Activated CD4-positive, alpha-beta T cell treated with anti-CD3 and anti-CD28 coated beads, Interleukin-2, amount 10 ng/mL, durations not matched to agents 24 days and 14 days (primary cell): Measurements from ENCODE around the gene NAV3. TPM values are rescaled to one million over a fixed set of nuclear protein-coding genes. Genes with fewer than 3 reads are reported as not detected.

Experiments used
- DNase-seq: peaks from one replicate; pipeline ENCODE4 v3.0.0; 2022
- H3K27ac Mint-ChIP-seq: one replicate; pipeline ENCODE4 v1.8.0; 2022; ENCODE audit warnings: mild to moderate bottlenecking, mixed read lengths
- H3K27me3 Mint-ChIP-seq: one replicate; pipeline ENCODE4 v1.8.0; 2022; ENCODE audit warnings: mixed read lengths
- H3K36me3 Mint-ChIP-seq: one replicate; pipeline ENCODE4 v1.8.0; 2022; ENCODE audit warnings: low read depth, mild to moderate bottlenecking, mixed read lengths
- H3K4me1 Mint-ChIP-seq: one replicate; pipeline ENCODE4 v1.8.0; 2021; ENCODE audit warnings: mixed read lengths
- H3K4me3 Mint-ChIP-seq: one replicate; pipeline ENCODE4 v1.8.0; 2022; ENCODE audit warnings: mild to moderate bottlenecking, moderate library complexity, mixed read lengths
- H3K9me3 Mint-ChIP-seq: one replicate; pipeline ENCODE4 v1.8.0; 2021; ENCODE audit warnings: mixed read lengths
- intact Hi-C: fragments of 100-400 bp; cut with micrococcal nuclease; formaldehyde crosslinking; loops from one replicate; pipeline ENCODE4 v1.15.1; 2023
- total RNA-seq: library from RNA; stranded (reverse); gene quantifications from 2 replicates; pipeline ENCODE4 v1.2.3, GENCODE V29; 2022

The NAV3 gene
- total RNA-seq, 1 donor from 2014 or later: not detected

DNA sequence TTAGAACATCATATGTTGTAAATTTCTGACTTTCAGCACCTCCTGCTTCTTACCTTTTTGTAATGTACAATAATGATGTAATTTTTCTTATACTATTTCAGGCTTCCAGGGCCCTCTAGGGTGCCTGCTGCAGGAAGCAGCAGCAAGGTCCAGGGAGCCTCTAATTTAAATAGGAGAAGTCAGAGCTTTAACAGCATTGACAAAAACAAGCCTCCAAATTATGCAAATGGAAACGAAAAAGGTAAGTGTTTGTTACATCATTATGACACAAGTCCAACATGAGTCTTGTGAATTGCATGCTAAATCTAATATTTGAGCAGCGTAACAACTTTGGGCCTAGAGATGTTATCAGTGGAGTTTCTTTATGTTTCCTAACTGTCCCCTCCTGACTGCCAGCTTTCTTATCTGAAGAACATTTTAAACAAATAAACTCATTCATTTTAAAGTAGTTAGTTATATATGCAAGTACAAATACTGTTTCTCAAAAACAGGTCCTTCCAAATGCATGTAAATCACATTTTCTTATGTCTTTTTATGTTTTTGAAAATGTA lies 167.6 kb downstream of the NAV3 start:
- Mint-ChIP-seq H3K4me1 (no peaks in the 10 kb centered on the region), H3K9me3 (no peaks in the 10 kb centered on the region), H3K27ac (no peak overlapping the region), H3K36me3 (no peaks in the 10 kb centered on the region), H3K4me3 (no peak overlapping the region), H3K27me3 (no peaks in the 10 kb centered on the region)
- no peak for DNase-seq
- intact Hi-C loops: no loop called here

DNA sequence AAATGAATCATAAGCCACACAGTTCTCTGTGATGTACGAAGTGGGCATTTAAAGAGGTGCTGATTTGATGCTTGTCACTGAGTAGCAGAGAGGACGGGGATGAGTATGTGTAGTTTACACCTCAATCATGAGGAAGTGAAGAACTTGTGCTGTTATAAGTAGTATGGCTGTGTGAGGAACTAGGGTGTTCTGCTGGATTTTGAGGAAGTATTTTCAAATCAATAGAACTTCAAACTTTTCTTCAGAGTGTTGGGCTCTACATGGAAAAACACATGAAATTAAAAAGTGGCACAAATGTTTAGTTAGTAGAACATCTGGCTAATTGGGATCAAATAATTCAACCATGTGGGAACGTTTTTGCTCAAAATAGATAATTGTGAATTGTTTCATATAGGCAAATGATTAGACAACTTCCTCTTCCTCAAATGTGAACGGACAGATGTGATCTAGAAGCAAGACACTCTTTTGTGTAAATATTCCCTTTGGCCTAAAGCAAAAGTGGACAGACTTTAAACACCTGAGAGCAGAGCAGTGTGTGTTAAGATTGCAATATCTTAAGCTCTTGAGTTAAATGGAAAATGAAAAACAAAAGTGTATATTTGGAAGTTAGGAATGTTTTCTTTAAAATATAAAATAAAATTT lies 168.5 kb downstream of the NAV3 start:
- Mint-ChIP-seq H3K27ac (no peak overlapping the region), H3K4me1 (no peaks in the 10 kb centered on the region), H3K36me3 (no peaks in the 10 kb centered on the region), H3K4me3 (no peak overlapping the region), H3K9me3 (no peaks in the 10 kb centered on the region), H3K27me3 (no peaks in the 10 kb centered on the region)
- no peak for DNase-seq
- intact Hi-C loops: no loop called here

DNA sequence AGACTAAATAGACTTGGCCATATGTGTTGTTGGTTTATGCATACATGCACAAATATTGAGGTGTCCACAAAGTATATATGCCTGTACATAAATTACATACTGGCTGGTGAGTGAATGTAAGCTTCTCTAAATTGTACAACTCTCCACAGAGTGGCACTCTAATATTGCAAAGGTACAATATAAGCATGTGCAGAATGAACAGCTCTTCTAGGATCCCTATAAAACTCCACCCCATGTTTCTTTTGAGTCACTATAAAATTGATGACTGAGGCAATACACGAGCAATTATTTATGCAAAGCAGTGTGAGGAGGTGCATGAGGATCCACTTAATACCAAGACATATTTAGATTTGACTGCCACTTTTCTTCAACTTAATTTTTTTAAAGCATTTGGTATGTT lies 172.2 kb downstream of the NAV3 start:
- intact Hi-C loops: no loop called here
- no peaks in the 10 kb centered on the region for H3K9me3 Mint-ChIP-seq

DNA sequence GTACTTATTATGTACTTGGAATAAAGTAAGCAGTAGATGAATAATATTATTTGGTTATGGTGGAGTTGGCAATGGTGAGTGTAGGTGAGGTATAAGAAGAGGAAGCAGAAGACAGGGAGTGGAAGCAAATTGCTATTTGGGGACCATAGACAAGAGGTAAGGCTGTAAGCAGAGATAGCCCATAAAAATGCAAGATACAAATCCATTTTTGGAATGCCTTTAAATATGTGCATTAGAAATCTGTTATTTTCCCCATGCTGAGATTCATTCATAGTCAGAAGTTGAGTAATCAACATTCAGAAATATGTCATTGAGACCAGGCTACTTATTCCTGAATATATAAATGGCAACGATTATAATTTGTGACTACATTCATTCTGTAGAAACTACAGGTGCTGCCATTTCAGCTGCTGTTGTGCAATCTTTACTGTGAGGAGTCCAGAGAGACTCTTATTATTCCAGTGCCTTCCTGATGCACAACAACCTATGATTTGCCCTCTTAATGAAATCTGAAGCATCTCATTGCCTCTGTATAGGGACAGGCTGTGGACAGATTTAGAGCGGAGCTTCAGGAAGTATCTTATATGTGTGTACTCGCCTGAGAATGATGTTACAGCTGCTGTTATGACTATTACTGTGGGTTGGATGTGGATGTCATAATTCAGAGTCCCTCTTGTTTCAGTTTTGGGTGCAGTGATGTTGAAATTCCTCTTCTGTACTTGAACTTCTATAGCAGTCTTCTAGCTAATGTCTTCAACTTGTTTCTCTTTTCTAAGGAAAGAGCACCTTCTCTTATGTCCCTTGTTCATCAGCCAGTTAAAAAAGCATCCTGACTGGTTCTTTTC lies 173.8 kb downstream of the NAV3 start:
- Mint-ChIP-seq H3K9me3 (no peaks in the 10 kb centered on the region), H3K36me3 (no peaks in the 10 kb centered on the region), H3K27ac (no peak overlapping the region), H3K4me3 (no peak overlapping the region), H3K27me3 (no peaks in the 10 kb centered on the region), H3K4me1 (no peaks in the 10 kb centered on the region)
- no peak for DNase-seq
- intact Hi-C loops: no loop called here

More for the DNA sequence above, 172.2 kb downstream of the NAV3 start:
- Mint-ChIP-seq H3K4me1 (no peaks in the 10 kb centered on the region), H3K27me3 (no peaks in the 10 kb centered on the region), H3K36me3 (no peaks in the 10 kb centered on the region), H3K27ac (no peak overlapping the region), H3K4me3 (no peak overlapping the region)
- DNase-seq: no peak

DNA sequence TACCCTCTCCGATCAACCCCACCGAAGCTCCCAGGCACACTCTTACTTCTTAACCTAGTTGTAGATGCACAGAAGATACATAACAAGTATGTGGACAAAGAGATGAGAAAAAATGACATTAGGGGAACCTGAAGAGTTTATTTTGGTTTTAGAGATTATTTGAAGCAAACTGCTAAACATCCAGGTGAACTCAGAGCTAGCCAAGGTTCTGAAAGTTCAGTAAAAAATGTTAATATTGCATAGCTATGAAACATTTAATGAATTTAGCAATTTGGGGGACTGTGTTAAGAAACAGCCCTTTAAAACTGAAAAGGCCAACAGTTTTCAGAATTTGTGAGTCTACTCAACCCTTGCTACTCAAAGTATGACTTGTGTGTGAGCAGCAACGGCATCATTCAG lies 174.4 kb downstream of the NAV3 start:
- Mint-ChIP-seq H3K36me3 (no peaks in the 10 kb centered on the region), H3K27ac (no peak overlapping the region), H3K4me3 (no peak overlapping the region), H3K27me3 (no peaks in the 10 kb centered on the region), H3K9me3 (no peaks in the 10 kb centered on the region), H3K4me1 (no peaks in the 10 kb centered on the region)
- intact Hi-C loops: no loop called here
- no peak for DNase-seq

DNA sequence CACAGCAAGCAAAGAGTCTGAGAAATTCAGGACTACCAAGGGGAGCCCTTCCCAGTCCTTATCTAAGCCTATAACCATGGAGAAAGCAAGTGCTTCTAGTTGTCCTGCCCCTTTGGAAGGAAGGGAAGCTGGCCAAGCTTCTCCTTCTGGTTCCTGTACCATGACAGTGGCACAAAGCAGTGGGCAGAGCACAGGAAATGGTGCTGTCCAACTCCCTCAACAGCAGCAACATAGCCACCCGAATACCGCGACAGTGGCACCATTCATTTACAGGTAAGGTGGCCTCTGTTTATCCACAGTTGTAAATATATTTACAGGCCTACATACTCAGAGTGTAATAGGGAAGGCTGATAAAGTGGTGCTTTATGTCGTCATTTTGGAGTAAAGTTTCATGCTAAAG lies 176.5 kb downstream of the NAV3 start:
- H3K36me3 Mint-ChIP-seq: no peaks in the 10 kb centered on the region
- no peak overlapping the region for H3K4me3 Mint-ChIP-seq
- no peaks in the 10 kb centered on the region for H3K4me1 Mint-ChIP-seq
- intact Hi-C loops: no loop called here
- DNase-seq: no peak
- no peak overlapping the region for H3K27ac Mint-ChIP-seq
- no peaks in the 10 kb centered on the region for H3K27me3 Mint-ChIP-seq
- H3K9me3 Mint-ChIP-seq: no peaks in the 10 kb centered on the region

DNA sequence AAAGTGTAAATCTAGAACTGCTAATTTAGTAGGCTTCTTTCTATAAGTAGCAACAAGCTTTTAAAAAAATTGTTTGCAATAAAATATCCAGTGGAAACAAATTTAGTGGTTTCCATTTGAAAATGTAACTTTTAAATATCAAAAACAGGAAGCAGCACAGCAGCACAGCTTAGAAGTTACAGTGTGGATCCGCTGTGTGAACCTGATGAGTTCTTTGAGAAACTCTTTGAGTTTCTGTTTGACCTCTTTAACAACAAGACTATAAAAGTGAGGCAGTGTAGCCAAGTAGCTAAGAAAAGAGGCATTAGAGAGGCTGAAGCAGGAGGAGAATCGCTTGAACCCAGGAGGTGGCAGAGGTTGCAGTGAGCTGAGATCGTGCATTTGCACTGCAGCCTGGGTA lies 178.3 kb downstream of the NAV3 start:
- no peak overlapping the region for H3K27ac Mint-ChIP-seq
- H3K36me3 Mint-ChIP-seq: no peaks in the 10 kb centered on the region
- H3K9me3 Mint-ChIP-seq: no peaks in the 10 kb centered on the region
- no peak for DNase-seq
- H3K4me1 Mint-ChIP-seq: no peaks in the 10 kb centered on the region
- no peaks in the 10 kb centered on the region for H3K27me3 Mint-ChIP-seq
- no peak overlapping the region for H3K4me3 Mint-ChIP-seq
- intact Hi-C loops: no loop called here

DNA sequence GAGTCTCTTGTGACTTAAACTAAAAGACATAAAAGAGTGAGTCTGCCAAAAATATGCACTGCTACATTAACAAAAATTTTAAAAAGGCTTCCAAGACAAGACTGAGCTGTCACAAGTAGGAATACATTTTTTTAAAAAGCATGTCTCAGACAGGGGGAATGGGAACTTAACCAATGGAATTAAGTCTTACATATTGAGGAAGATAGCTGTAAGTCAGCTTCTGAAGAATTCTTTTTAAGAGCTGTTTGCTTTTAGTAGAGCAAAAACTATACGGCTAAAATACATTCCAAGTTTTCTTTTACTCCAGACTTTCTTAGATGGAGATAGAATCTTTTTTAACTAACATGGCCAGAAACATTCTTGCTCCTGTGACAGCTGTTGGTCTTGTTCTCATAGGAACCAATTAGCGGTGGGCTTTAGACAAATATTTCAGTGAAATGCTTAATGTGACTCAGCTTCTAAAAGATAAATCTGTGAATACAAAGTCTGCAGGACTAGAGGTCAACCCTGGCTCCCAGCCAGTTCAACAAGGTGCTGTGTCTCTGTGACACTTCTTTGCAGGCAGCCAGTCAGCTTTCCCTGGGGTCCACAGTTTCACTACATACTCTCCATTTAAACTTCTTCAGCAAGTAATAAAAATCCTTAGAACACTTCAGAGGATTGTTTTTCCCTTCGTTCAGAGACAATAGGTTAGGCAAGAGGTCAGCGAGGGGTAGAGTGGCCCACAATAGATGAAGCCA lies 187.6 kb downstream of the NAV3 start:
- Mint-ChIP-seq H3K36me3 (no peaks in the 10 kb centered on the region), H3K27ac (no peak overlapping the region), H3K9me3 (no peaks in the 10 kb centered on the region)

DNA sequence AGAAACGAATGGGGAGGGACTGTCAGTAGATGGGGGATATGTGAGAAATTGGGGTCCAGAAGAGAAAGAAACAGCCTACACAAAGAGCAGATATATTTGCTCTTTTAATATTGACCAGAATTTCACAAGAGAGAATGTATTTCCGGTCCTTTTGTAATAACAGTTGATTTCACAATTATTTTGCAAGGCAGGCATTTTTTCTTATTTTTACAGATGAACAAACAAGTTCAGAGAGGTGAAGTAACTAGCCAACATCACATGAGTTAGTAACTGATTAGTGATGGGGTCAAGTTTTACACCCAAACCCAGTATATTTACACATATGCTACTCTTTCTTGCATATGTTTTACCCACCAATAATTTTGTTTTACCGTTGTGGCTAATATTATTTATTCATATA lies 188.2 kb downstream of the NAV3 start:
- Mint-ChIP-seq H3K27me3 (no peaks in the 10 kb centered on the region), H3K9me3 (no peaks in the 10 kb centered on the region), H3K27ac (no peak overlapping the region), H3K4me1 (no peaks in the 10 kb centered on the region), H3K36me3 (no peaks in the 10 kb centered on the region), H3K4me3 (no peak overlapping the region)
- intact Hi-C loops: no loop called here
- DNase-seq: no peak

More for the DNA sequence above, 187.6 kb downstream of the NAV3 start:
- Mint-ChIP-seq H3K27me3 (no peaks in the 10 kb centered on the region), H3K4me3 (no peak overlapping the region), H3K4me1 (no peaks in the 10 kb centered on the region)
- no peak for DNase-seq
- intact Hi-C loops: no loop called here

DNA sequence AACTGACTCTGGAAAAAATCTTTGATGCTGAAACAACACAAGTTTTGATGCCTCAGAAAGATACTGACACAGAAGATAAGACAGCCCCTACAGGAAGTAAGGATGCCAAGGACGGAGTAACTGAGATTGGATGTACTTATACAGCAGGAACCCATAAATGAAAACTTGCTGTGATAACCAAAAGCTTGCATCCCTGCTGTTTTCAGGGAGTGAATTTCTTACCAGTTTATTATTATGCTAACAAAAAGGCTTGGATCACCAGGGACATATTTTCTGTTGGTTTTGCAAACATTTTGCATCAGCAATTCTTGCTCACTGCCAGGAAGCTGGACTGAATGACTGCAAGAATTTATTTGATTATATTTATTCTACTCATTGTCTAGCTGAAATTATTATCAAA lies 197.7 kb downstream of the NAV3 start:
- Mint-ChIP-seq H3K27me3 (no peaks in the 10 kb centered on the region), H3K4me3 (no peak overlapping the region), H3K4me1 (no peaks in the 10 kb centered on the region), H3K36me3 (no peaks in the 10 kb centered on the region), H3K27ac (no peak overlapping the region), H3K9me3 (no peaks in the 10 kb centered on the region)
- DNase-seq: no peak
- intact Hi-C loops: no loop called here

DNA sequence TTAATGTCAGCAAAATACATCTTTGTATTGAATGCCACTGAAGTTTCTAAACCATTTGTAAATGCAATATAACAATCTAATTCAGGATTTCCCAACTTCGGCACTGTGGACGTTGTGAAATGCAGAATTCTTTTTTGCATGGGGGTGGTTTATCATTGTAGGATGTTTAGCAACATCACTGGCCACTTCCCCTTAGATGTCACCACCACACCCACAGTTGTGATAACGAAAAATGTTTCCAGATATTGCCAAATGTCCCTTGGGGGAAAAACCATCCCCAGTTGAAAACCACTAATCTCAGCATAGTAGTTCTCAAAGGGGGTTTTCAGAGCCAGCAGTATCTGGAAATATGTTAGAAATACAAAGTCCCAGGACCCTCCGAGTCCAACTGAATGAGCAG lies 203.3 kb downstream of the NAV3 start:
- no peaks in the 10 kb centered on the region for H3K36me3 Mint-ChIP-seq
- no peak overlapping the region for H3K4me3 Mint-ChIP-seq
- H3K9me3 Mint-ChIP-seq: no peaks in the 10 kb centered on the region
- intact Hi-C loops: no loop called here
- no peaks in the 10 kb centered on the region for H3K27me3 Mint-ChIP-seq
- H3K4me1 Mint-ChIP-seq: no peaks in the 10 kb centered on the region
- no peak overlapping the region for H3K27ac Mint-ChIP-seq
- no peak for DNase-seq

DNA sequence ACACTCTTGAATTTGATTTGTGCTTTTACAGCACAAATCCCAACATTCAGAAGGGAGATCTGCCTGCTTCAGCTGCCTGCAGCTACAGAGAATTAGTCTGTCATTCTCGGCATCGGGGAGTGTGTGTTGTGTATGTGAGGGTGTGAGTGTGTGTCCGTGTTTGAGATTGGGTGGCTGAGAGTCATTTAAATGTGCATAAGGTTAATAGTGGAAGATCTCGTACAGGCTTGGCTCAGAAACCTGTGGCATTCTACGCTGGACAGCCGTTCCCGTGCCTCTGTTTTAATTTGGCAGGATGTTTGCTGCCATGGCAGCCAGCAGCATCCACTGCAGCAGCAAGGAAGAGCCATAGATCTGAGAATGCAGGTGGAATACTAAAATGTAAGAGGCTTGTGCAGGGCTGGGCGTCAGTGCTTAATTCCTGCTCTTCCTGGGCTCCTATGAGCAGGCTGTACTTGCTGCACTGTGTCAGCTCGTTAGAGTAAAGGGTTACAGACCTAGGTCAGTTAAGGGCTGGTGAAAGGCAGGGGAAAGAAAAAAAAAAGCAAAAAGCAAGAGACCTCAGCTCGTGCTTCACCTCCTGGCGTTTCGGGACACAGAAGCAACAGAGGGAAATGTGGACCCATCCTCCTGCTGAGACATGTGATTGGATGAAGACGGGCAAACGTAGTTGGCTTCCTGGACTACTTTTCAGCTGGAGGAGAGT lies 205.4 kb downstream of the NAV3 start:
- Mint-ChIP-seq H3K27me3 (no peaks in the 10 kb centered on the region), H3K4me3 (no peak overlapping the region), H3K36me3 (no peaks in the 10 kb centered on the region), H3K27ac (no peak overlapping the region), H3K9me3 (no peaks in the 10 kb centered on the region), H3K4me1 (no peaks in the 10 kb centered on the region)
- no peak for DNase-seq
- intact Hi-C loops: no loop called here

DNA sequence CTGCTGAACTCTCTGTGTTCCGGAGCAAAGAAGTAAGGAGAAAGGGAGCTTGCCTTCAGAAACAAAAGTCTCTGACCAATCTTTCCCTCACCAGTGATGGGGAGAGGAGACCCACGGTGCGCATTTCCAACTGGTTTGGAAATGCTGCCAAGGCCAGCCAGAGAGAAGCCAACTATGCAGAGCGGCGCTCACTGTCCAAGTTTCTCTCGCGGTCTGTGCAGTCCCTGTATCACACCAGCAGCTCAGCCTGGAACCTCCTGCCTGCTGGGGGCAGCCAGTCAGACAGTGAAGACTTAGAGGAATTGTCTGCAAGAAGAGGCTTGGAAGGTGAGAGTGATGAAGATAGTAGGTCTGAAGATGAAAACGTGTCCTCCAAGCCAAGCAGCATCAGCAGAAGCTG lies 206.2 kb downstream of the NAV3 start:
- DNase-seq: no peak

More for the DNA sequence above, 206.2 kb downstream of the NAV3 start:
- Mint-ChIP-seq H3K4me3 (no peak overlapping the region), H3K4me1 (no peaks in the 10 kb centered on the region), H3K27me3 (no peaks in the 10 kb centered on the region), H3K9me3 (no peaks in the 10 kb centered on the region), H3K36me3 (no peaks in the 10 kb centered on the region), H3K27ac (no peak overlapping the region)
- intact Hi-C loops: no loop called here
